ENCODE measurements around the gene PRKN. TPM values are rescaled to one million over a fixed set of nuclear protein-coding genes. Genes with fewer than 3 reads are reported as not detected.

Gene PRKN
- total RNA-seq, 1 experiment from 2014 or later, result 1.2 TPM

- BruUV-seq (replicated peaks), result no TSS peak
- Histone ChIP-seq H3K4me3 (ENCODE audit: low read depth, low read length, poor library complexity, severe bottlenecking) (no peak overlapping the region), H3K9me3 (ENCODE audit: low read depth, low read length, poor library complexity, severe bottlenecking) (no peaks in the 10 kb centered on the region), H3K36me3 (ENCODE audit: insufficient read depth, low read length, poor library complexity, severe bottlenecking) (no peaks in the 10 kb centered on the region), H3K27ac (ENCODE audit: low read depth, low read length, poor library complexity, severe bottlenecking) (no peak overlapping the region), H3K27me3 (replicated peaks; ENCODE audit: insufficient read depth, low read depth, low read length, poor library complexity) (no peaks in the 10 kb centered on the region), H3K4me1 (ENCODE audit: insufficient read depth, low read length, poor library complexity, severe bottlenecking) (no peaks in the 10 kb centered on the region)
- DNase-seq (ENCODE audit: low spot score), result no peak
- TF ChIP-seq EZH2 (IDR thresholded peaks at IDR 0.05; ENCODE audit: borderline replicate concordance, low read depth, low read length, poor library complexity, severe bottlenecking), result no peak
- TF ChIP-seq, protein P1, sequence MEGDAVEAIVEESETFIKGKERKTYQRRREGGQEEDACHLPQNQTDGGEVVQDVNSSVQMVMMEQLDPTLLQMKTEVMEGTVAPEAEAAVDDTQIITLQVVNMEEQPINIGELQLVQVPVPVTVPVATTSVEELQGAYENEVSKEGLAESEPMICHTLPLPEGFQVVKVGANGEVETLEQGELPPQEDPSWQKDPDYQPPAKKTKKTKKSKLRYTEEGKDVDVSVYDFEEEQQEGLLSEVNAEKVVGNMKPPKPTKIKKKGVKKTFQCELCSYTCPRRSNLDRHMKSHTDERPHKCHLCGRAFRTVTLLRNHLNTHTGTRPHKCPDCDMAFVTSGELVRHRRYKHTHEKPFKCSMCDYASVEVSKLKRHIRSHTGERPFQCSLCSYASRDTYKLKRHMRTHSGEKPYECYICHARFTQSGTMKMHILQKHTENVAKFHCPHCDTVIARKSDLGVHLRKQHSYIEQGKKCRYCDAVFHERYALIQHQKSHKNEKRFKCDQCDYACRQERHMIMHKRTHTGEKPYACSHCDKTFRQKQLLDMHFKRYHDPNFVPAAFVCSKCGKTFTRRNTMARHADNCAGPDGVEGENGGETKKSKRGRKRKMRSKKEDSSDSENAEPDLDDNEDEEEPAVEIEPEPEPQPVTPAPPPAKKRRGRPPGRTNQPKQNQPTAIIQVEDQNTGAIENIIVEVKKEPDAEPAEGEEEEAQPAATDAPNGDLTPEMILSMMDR (conservative IDR thresholded peaks at IDR 0.05; ENCODE audit: low read depth, low read length), result no peak
- POLR2A ChIA-PET (ENCODE audit: low non-redundant PET), result no interaction called here
- intact Hi-C loops (cut with micrococcal nuclease; ENCODE audit: unreplicated experiment), result no loop called here
- CTCF ChIA-PET, result no interaction called here
Observed at GRCh38 chr6:162626869-162627268, 100.7 kb downstream of the PRKN start.

DNA sequence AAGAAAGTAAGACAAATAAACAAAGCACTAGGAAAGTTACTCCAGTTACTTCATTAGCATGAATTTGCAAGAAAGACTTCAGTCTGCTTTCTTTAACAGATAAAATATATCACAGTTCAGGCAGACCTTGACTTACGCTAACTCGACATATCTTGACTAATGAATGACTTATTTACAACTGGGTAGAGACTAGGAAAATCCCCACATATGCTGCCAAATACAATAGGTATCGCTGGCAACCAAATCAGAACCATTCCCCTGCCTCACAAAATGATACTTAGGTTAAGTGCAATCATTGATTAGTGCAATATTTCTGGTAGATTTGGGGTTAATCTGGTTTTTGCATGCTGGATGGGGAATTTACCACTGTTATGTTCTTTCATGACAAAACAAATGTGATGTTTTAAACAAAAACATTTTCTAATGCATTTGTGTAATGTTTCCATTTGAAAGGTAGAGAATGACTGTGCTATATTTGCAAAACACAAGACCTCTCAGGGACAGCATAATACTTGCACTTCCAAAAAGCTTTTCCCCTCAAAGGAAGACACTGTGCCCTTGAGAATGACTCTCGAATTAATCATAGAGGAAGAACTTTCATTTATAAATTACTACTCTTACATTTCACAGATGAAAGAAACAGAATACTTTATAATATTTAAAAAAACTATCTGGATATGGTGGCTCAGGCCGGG is 101.6 kb downstream of the PRKN start:
- POLR2A ChIA-PET (ENCODE audit: low non-redundant PET), result no interaction called here
- no TSS peak for BruUV-seq (replicated peaks)
- Histone ChIP-seq H3K27ac (ENCODE audit: low read depth, low read length, poor library complexity, severe bottlenecking) (no peak overlapping the region), H3K36me3 (ENCODE audit: insufficient read depth, low read length, poor library complexity, severe bottlenecking) (no peaks in the 10 kb centered on the region), H3K27me3 (replicated peaks; ENCODE audit: insufficient read depth, low read depth, low read length, poor library complexity) (no peaks in the 10 kb centered on the region), H3K4me1 (ENCODE audit: insufficient read depth, low read length, poor library complexity, severe bottlenecking) (no peaks in the 10 kb centered on the region), H3K4me3 (ENCODE audit: low read depth, low read length, poor library complexity, severe bottlenecking) (no peak overlapping the region), H3K9me3 (ENCODE audit: low read depth, low read length, poor library complexity, severe bottlenecking) (no peaks in the 10 kb centered on the region)
- CTCF ChIA-PET, result no interaction called here
- TF ChIP-seq, protein P1 (conservative IDR thresholded peaks at IDR 0.05; ENCODE audit: low read depth, low read length), result no peak
- TF ChIP-seq EZH2 (IDR thresholded peaks at IDR 0.05; ENCODE audit: borderline replicate concordance, low read depth, low read length, poor library complexity, severe bottlenecking), result no peak
- intact Hi-C loops (cut with micrococcal nuclease; ENCODE audit: unreplicated experiment), result no loop called here
- no peak for DNase-seq (ENCODE audit: low spot score)

DNA sequence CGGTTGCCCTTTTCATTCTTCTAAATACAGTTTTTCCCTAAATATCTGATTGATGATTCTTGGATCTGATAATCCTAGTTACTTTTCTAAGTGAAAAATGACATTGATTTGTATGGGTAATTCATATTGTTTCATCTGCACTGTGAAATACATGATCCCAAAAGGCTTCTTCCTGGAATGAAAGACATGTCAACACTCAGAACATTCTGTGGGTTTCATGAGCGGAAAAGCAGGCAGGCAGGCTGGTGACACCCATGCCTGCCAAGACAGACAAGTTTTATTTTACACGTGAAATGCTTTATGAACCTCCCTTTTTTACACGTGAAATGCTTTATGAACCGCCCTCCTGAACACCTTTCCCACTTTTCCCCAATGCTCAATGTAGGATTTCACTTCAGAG is 105.0 kb downstream of the PRKN start:
- Histone ChIP-seq H3K27me3 (replicated peaks; ENCODE audit: insufficient read depth, low read depth, low read length, poor library complexity) (no peaks in the 10 kb centered on the region), H3K36me3 (ENCODE audit: insufficient read depth, low read length, poor library complexity, severe bottlenecking) (no peaks in the 10 kb centered on the region), H3K4me1 (ENCODE audit: insufficient read depth, low read length, poor library complexity, severe bottlenecking) (no peaks in the 10 kb centered on the region), H3K27ac (ENCODE audit: low read depth, low read length, poor library complexity, severe bottlenecking) (no peak overlapping the region), H3K9me3 (ENCODE audit: low read depth, low read length, poor library complexity, severe bottlenecking) (no peaks in the 10 kb centered on the region), H3K4me3 (ENCODE audit: low read depth, low read length, poor library complexity, severe bottlenecking) (no peak overlapping the region)
- TF ChIP-seq, protein P1 (conservative IDR thresholded peaks at IDR 0.05; ENCODE audit: low read depth, low read length), result no peak
- TF ChIP-seq EZH2 (IDR thresholded peaks at IDR 0.05; ENCODE audit: borderline replicate concordance, low read depth, low read length, poor library complexity, severe bottlenecking), result no peak
- ChIA-PET CTCF (no interaction called here), POLR2A (ENCODE audit: low non-redundant PET) (no interaction called here)
- DNase-seq (ENCODE audit: low spot score), result no peak
- BruUV-seq (replicated peaks), result no TSS peak
- intact Hi-C loops (cut with micrococcal nuclease; ENCODE audit: unreplicated experiment), result no loop called here

Data from A673 (cell line).